GM19035 (cell line): ENCODE measurements around the gene UCN2.
"Not testable (repeated sequence)": the region's sequence is repeated elsewhere in the genome, so short reads cannot be mapped to it uniquely, and the experiment has no call there.

ENCODE experiments used
- ATAC-seq: cut with Tn5 transposase; IDR thresholded peaks from one replicate; pipeline ENCODE4 v1.9.1; 2021; ENCODE audit not compliant: unreplicated experiment

The UCN2 gene

DNA sequence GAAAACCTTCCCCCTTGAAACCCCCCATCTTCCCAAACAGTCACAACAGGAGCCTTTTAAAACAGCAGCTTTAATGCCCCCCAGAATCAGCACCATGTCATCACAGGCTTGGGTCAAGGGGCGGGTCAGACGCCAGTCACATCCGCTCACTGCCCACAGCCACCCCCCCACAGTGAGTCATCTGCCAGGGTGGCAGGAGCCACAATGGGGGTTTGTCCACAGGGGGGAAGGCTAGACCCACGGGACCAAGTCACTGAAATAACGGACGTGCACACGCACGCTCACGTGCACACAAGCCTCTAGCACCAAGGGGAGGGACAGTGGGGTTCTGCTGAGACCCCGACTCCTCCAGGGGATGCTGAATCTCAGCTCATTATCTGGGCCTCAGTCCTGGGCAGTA lies 441 bp upstream of the UCN2 start:
- ATAC-seq = no peak

DNA sequence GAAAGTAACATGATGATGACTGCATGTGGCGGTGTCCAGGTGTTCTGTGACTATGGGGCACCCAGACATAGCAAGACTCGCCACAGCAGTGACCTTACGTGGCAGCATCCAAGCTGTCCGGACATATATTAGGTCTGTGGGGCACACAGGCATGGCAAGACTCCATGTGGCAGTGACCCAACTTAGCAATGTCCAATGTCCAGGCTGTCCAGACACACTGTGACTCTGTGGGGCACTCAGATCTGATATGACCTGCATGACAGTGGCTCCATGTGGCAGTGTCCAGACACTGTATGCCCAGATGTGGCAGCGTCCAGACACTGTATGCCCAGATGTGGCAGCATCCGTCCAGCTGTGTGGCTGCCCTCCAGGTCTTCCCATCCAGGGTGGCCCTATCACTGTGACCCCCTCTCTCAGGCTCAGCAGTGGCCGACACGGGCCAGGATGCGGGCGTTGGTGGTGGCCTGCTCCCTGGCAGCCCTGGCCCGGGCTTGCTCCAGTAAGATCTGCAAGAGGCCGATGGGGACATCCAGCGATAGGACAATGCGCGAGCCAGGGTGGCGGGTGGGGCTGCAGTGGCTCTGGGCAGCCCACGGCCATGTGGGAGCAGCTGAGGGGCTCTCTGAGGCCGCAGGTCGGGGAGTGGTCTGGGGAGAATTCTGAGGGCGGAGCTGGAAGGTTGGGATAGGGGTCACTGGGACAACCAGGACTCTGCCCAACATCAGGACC lies 1.1 kb downstream of the UCN2 start:
- ATAC-seq = no peak

DNA sequence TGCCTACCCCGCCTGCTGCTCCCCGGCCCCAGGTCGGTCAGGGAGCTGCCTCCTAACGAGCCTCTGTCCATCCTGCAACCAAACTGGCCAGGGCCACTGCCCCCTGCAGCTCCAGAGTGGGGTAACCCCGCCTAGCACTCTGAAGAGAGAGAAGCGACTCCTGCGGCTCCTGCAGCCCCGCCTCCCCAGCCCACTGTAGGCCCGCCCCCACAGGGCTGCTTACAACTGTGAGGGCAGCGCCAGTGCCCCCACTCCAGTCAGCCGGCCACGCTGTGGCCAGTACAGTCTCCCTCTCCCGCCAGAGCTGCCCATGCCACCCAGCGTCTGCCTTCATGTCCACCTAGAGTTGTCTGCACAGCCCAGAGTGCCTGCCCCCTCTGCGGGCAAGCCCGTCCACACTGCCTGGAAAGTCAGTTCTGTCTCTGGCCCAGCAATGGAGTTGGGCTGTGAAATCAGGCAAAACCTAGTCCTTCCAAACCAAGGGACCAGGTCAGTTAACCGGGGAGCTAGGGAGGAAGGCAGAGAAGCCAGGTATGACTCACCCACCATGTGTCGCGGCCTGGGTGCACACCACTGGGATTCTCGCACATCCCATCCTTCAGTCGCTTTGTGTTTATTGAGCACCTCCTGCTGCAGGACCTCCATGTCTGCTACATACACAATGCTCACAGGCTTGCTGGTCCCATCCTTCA lies 2.4 kb downstream of the UCN2 start:
- no peak for ATAC-seq

DNA sequence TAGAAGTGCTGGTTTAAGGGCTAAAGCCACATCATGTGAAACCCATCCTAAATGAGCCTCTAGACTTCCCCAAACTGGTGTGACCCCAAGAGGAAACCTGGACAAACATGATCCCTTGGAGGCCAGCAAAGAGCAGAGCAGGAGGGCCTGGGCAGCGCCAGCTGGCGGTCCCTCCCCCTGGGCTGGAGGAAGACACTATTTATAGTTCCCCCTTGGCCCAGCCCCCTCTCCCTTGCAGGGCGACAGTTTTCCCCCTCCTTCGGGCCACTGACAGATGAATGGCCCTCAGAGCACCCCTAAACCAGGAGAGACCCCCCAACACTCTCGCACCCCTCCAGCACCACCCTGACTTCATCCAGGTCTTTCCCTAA lies 2.9 kb downstream of the UCN2 start:
- ATAC-seq = no peak

DNA sequence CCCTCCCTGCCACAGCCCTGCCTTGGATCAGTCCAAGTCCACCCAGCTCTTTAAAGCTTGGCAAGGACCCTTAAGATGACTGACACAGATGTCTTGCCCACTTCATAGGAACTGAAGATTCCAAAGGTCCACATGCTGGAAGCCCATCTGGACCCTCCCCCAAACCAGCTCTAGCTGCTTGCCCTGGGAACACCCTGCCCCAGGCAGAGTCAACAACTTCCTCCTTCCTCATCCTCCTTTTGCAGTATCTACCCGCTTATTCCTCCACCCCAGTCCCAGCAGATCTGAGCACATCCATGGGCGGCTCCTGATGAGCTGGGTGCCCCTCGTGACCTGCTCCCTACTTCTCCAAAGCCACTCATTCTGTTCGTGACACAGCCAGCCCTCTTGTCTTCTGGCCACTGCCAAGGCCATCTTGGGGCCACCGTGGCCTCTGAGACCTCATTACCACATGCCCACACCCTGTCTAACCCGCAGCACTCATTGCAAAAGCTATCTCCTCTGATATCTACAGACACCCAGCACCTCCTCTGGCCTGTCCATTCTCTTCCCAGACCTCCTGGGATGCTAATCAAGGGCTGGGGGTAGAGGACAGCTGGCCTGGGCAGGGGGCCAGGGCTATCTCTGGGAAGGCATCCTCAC lies 5.0 kb downstream of the UCN2 start:
- ATAC-seq = no peak

DNA sequence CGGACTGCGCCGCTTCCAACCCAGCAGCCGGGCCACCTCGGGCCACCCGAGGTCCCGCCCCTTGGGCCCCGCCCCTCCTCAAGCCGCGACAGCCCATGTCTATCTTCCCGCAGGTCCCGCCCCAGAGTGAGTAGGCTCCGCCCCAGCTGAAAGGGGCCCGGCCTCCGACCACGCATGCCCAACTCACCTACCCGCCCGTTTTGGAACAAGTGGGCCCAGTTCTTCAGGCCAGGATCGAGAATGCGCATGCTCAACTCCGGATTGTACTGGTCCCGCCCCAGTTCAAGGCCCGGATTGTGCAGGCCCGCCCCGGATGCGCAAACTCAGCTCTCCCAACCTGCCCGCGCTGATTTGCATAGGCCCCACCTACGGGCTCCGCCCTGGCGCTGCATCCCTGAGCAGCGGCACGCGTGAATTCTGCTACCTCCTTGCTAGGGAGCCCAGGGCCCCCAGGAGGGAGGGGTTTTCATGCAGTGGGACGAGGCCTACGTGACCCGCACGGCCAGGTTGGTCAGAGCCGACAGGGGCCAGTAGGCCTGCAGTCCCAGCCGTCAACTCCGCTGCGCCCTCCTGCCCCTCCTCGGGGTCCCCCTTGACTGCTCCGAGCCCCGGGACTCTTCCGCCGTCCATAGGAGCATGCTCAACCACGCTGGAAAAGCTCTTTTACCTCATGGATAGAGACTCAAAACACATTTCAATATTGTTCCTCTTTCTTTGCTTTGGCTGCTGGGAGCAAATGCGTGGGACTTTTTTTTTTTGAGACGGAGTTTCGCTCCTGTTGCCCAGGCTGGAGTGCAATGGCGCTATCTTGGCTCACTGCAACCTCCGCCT lies 6.6 kb downstream of the UCN2 start, which contains the start of gene PFKFB4:
Gene PFKFB4, minus strand, starts transcription at position 8 of the 831 bp plus-strand sequence. CDS start 26 bp downstream, outside the sequence.
- ATAC-seq = peak; percentile 87

DNA sequence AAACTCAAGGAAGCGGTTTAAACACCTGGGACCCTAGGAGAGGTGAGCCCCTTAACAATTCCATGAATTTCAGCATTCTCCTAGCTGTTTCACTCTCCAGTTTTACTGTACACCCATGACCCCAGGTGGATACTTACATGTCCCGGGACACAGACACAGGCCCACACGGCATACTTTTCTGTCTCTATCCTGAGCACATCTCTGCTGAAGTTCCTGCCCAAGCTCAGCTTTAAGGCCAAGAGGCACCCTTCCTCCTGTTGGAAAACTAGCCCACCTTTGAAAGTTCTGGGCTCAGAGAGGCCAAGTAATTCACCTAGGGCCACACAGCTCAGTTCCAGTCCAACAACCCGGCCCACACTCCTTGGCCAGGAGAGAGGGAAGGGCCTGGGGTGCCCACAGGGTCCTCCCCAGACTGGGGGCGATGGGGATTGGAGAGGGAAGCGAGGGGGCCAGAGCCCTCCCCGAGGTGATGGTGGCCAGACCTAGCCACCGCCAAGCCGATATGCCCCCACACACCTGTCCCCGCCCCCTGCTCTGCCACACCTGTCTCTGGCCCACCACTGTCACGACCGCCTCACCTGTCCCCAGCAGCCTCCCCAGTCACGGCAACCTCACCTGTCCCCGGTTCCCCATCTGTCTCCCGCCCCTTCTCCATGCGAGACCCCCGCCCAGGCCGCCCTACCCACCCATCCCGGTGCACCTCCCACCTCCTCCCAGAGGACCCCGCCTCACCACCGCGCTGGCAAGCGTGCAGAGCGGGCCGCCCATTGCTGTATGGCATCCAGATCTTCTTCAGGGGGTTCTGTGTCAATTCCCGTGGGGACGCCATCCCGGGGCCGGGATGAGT lies 7.4 kb downstream of the UCN2 start:
- no peak for ATAC-seq

DNA sequence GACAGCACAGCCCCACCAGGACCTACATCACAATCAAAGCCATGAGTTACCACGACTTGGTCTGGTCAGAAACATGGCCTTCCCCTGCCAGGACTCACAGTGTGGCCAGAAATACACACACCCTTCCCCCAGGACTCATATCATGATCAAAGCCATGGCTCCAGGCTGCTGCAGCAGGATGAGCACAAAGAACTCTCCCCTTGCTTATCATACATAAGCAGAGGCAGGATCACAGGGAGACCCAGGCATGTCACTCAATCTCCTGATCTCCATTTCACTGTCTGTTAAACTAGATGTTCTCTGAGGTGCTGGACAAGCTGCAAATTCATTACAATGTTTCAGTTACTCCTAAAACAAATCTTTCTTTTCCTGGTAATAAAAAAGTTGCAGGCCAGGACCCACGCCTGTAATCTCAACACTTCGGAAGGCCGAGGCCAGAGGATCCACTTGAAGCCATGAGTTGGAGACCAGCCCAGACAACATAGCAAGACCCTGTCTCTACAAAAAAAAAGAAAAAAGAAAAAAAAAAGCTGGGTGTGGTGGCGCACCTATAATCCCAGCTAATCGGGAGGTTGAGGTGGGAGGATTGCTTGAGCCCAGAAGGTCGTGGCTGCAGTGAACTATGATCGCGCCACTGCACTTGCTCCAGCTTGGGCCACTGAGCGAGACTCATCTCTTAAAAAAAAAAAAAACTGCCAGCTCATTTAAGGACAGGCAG lies 8.2 kb downstream of the UCN2 start:
- no peak for ATAC-seq

DNA sequence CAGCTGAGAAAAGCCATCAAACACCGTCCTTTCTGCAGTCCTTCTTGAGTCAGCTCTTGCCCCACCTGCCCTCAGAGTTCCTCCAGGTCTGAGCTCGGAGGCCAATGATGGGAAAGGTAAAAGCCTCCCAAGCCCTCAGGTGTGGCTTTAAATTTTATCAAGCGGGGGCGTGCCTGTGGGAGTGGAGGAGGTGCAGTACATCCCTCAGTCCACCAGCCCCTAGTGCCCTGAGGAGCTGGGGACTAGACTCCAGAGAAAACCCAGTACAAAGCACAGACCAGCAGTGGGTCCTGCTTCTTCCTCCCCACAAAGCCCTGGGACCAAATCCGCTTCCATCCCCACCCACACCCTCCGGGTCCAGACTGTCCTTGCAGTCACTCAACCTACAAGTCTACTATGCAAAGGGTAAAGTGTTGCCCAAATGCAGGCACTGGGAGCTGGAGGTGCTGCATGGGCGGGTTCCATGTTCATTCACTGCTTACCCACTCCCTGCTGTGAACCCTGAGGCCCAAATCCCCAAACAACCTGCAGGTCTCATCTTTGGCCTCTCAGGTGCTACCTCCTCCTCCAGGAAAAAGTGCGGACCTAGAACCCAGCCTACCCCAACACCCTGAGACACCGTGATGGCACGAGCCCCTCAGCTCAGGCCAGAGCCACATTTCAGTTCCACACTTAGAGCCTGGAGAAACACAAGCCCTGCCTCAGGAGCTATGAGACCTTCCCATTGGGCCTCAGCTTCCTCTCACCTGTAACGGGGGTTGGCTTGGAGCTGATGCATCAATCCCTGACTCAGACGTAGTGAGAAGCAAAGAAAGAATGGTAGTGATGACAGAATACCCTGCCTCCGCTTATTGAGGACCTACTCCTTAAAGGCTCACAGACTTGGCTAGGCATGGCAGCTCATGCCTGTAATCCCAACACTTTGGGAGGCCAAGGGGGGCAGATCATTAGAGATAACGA lies 9.4 kb downstream of the UCN2 start:
- no peak for ATAC-seq

DNA sequence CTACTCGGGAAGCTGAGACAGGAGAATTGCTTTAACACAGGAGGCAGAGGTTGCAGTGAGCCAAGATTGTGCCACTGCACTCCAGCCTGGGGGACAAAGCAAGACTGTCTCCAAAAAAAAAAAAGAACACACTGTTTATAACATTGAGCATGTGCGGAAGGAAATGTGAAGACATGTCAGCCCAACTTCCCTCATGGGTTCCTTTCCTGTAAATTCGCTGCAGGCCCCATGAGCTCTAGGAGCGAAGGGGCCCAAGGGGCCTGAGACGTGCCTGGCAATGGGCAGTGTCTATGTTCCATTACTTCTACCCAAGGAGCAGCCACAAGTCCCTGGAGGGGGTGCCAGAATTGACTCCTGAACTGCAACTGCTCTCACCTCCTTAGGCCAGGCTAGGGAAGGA lies 10.2 kb downstream of the UCN2 start:
- ATAC-seq = no peak

DNA sequence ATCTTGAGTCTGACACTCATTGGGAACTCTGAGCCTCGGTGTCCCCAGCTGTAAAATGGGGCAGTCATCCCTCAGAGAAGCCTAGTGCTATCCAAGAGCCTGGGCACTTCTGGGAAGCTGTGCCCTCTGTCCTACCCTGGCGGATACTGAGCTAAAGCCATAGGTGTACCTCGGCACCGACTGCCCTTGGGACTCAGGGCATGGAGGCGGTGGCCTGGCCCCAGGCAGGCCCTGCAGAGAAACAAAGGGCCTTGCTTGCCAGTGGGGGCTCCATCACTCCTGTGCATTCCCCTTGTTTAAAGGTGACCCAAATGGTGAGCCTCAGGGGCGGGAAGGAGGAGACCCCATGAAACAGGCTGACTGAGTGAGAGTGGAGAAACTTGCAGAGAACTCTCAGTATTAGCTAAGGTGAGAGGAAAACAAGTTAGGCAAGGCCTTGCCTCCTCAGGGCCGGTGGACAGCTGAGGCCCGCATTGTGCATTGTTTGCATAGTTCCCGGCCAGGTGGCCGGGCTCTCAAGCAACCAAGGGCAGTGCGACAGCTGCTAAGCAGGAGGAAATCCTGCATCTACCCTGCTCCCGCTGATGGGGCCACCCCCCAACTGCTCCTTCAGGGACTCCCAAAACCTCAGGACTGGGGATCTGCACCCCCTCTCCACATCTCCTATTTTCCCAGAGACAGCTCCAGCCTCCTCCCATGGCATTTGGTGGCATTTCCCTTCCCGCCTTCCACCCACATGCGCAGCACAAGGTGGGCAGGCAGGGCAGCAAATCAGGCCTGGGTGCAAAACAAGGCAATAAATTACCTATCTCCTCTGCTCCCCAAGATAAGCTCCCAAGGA lies 11.2 kb downstream of the UCN2 start:
- ATAC-seq = no peak

DNA sequence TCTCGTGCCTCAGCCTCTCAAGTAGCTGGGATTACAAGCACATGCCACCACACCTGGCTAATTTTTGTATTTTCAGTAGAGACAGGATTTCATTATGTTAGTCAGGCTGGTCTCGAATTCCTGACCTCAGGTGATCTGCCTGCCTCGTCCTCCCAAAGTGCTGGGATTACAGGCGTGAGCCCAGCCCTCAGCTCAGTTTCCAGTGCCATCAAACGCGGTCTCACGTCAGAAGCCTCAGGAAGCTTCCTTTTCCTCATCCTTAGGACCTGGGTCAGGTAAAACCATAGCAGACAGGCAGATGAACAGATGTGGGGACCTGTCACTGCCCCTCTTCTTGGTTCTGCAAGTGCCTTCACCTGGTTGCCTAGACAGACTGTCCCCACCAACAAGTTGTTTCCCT lies 11.9 kb downstream of the UCN2 start:
- ATAC-seq = not testable (repeated sequence)

DNA sequence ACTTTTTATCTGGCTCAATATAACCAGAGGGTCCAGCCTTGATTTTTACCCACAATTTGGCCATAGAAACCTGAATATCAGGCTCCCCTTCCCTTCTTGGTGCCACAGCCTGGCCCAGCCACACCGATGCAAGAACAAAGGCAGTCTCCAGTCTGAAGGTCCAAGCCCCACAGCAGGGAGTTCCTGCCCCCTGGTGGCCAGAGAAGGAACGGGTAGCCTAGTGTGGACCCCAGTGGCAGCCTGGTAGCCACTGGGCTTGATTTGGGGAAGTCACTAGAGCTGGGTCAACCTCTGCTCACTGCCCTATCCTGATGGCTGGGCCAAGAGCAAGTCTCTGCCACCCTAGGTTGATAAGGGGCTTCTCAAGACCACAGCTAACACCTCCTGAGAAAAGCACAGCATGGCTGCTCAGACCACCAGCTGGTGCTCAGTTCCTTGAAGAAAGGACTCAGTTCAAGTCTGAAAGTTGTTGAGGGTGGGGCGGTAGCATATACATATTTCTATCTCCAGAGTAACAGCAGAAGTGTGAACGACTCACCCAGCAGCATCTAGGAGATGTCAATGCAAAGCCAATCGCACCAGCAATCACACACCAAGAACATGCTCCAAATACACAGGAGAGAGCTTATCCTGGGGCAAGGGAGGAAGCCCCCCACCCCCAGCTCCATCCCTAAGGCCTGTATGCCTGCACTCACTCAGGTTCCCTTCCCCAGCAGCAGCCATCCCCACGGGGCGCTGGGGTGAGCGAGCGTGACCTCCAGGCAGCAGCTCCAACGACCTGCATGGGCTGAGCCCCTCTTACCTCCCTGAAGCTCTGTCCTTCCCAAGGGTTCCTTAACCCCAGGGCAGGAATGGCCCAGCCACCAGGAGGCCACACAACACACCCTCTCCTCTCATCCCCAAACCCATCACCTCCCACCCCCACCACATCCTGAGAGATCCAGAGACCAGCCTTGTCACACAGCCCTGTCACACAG lies 14.6 kb downstream of the UCN2 start:
- no peak for ATAC-seq

DNA sequence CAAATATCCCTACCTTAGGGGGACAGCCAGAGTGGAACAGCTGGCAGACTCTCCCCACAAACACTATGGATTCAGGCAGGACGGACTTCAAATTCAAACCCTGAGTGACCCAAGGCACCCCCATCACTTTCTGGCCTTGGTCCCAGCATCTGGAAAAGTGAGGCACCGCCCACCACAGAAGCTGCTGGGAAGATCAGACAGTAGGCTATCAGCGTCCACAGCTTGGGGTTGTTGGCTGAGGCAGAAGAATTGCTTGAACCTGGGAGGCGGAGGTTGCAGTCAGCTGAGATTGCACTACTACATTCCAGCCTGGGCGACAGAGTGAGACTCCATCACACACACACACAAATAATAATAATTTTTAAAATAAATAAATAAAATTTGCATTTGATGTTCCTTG lies 15.5 kb downstream of the UCN2 start:
- ATAC-seq = no peak

DNA sequence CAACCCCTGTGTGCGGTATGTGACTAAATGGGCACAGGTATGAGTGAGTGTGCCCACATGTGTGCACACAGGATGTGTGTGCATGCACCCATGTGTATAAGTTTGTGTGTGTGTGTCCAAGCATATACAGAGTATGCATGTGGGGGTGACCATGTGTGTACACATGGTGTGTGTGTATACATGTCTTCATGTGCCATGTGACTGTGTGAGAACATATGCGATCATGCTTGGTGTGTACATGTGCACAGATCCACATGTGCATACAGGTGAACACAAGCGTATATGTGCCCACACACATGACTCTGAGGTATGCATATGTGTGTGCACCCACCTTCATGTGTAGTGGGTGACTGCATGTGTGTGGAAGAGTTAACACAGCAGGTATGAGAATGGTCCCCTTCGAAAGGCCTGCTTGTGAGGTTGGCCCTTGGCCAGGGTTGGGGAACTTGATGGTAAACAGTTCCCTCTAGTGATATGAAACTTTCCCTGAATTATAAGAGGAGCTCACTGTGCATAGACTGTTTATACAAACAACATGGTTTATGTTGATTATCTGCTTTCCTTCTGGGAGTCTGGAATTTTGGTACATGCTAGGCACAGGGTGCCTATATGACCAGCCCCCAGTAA lies 17.3 kb downstream of the UCN2 start:
- ATAC-seq = no peak

DNA sequence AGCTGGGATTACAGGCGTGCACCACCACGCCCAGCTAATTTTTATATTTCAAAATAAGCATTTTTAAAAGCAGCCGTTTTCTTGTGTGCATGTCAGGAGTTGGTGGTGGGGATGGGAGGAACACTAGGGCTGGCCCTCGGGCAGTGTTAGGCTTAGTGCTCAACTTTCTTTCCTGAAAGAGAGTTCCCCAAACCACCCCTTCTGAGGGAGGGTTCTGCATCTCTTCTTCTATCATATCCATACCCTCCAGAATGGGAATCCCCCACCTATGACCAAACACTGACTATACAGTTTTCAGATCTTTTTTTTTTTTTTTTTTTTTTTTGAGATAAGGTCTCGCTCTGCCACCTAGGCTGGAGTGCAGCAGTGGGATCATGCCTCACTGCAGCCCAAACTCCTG lies 19.4 kb downstream of the UCN2 start:
- no peak for ATAC-seq
